B cell (primary cell): ENCODE measurements around the gene KCNC3. TPM values are rescaled to one million over a fixed set of nuclear protein-coding genes. Genes with fewer than 3 reads are reported as not detected.
A peak's percentile ranks its signal among the peaks of the same experiment; 100 is the strongest.
"Not testable (repeated sequence)": the region's sequence is repeated elsewhere in the genome, so short reads cannot be mapped to it uniquely, and the experiment has no call there.

Source experiments
- ATAC-seq: fragments of 200-7000 bp; cut with Tn5 transposase; one replicate; pipeline ENCODE4 v1.10.0; 2021; ENCODE audit warnings: low read depth, mild to moderate bottlenecking, moderate number of reproducible peaks, moderate library complexity
- CTCF ChIA-PET: fragments of 350-600 bp; sonication (Branson Sonifier 250); formaldehyde crosslinking; loops from one replicate; lab custom pipeline; 2021; ENCODE audit warnings: antibody characterized with exemption, inconsistent platforms; lab: Charles Lee
- POLR2A ChIA-PET: fragments of 350-600 bp; sonication (Branson Sonifier 250); formaldehyde crosslinking; loops from one replicate; lab custom pipeline; 2021; ENCODE audit warnings: antibody characterized with exemption; lab: Charles Lee
- DNase-seq: peaks from one replicate; pipeline ENCODE4 v3.0.0; 2013
- H2AFZ ChIP-seq: 2 replicates; pipeline ENCODE4 v1.6.1; 2012; ENCODE audit warnings: mild to moderate bottlenecking, low read depth, low read length; ENCODE audit not compliant: insufficient read depth, poor library complexity, severe bottlenecking
- H3K27ac ChIP-seq, 2 donors: 1 replicate in 1 of 2; 2 replicates in 1 of 2; pipeline ENCODE4 v1.5.1; 2012 to 2013; ENCODE audit warnings: low read length in 2 of 2, mild to moderate bottlenecking in 2 of 2, moderate library complexity in 1 of 2
- H3K27me3 ChIP-seq, 4 experiments: fragments of 200-600 bp in 1 of 4; sonication (generic) in 1 of 4; replicated peaks in 1 of 4; 1 replicate in 2 of 4; 2 replicates in 2 of 4; pipeline versions ENCODE4 v1.6.1 to v1.7.0; 2013 to 2016; ENCODE audit warnings: low read length in 3 of 4, mild to moderate bottlenecking in 2 of 4, mixed read lengths in 1 of 4, moderate library complexity in 1 of 4; ENCODE audit not compliant: insufficient read depth in 4 of 4, control insufficient read depth in 3 of 4; ENCODE audit errors: control extremely low read depth in 1 of 4
- H3K36me3 ChIP-seq, 2 experiments: replicated peaks in 1 of 2; 1 replicate in 1 of 2; 2 replicates in 1 of 2; pipeline versions ENCODE4 v1.6.1 to v1.7.1; 2013; ENCODE audit warnings: low read length in 1 of 2; ENCODE audit not compliant: insufficient read depth in 2 of 2, control insufficient read depth in 1 of 2; ENCODE audit errors: control extremely low read depth in 1 of 2, extremely low read depth in 1 of 2
- H3K4me1 ChIP-seq, 2 donors: fragments of 200-600 bp in 1 of 2; sonication (generic) in 1 of 2; 1 replicate in 1 of 2; 2 replicates in 1 of 2; pipeline versions ENCODE4 v1.5.1 to v1.6.1; 2013 to 2017; ENCODE audit warnings: low read length in 2 of 2; ENCODE audit not compliant: control insufficient read depth in 2 of 2, insufficient read depth in 2 of 2
- H3K4me2 ChIP-seq: replicated peaks from 2 replicates; pipeline ENCODE3; 2012; ENCODE audit warnings: mild to moderate bottlenecking, low read depth, low read length; ENCODE audit not compliant: poor library complexity, severe bottlenecking
- H3K4me3 ChIP-seq, 5 experiments: fragments of 200-600 bp in 1 of 5; sonication (generic) in 1 of 5; 1 replicate in 3 of 5; 2 replicates in 2 of 5; pipeline versions ENCODE4 v1.5.1 to v1.7.0; 2011 to 2016; ENCODE audit warnings: low read length in 4 of 5, mild to moderate bottlenecking in 4 of 5, low read depth in 2 of 5, control low read depth in 1 of 5, moderate library complexity in 1 of 5; ENCODE audit not compliant: insufficient read depth in 1 of 5; ENCODE audit errors: control extremely low read depth in 1 of 5, extremely low read depth in 1 of 5
- H3K79me2 ChIP-seq: fragments of 200-600 bp; sonication (generic); one replicate; pipeline ENCODE4 v1.6.0; 2016; ENCODE audit warnings: low read length; ENCODE audit not compliant: control insufficient read depth, insufficient read depth
- H3K9ac ChIP-seq: fragments of 200-600 bp; sonication (generic); 2 replicates; pipeline ENCODE4 v1.6.1; 2017; ENCODE audit warnings: mild to moderate bottlenecking, low read length, moderate library complexity
- H3K9me3 ChIP-seq, 3 donors: one replicate each; pipeline versions ENCODE4 v1.6.1 to v1.7.1; 2013; ENCODE audit warnings: low read length in 2 of 3; ENCODE audit not compliant: control insufficient read depth in 2 of 3, insufficient read depth in 1 of 3; ENCODE audit errors: control extremely low read depth in 1 of 3
- H4K20me1 ChIP-seq: 2 replicates; pipeline ENCODE4 v1.6.0; 2012; ENCODE audit warnings: mild to moderate bottlenecking, low read length; ENCODE audit not compliant: insufficient read depth, control insufficient read depth, poor library complexity, severe bottlenecking
- H3K27ac Mint-ChIP-seq: one replicate; pipeline ENCODE4 v1.8.0; 2021; ENCODE audit warnings: mixed read lengths
- H3K27me3 Mint-ChIP-seq: one replicate; pipeline ENCODE4 v1.8.0; 2021; ENCODE audit warnings: mixed read lengths
- H3K4me1 Mint-ChIP-seq: one replicate; pipeline ENCODE4 v1.8.0; 2021; ENCODE audit warnings: mixed read lengths
- H3K4me3 Mint-ChIP-seq: one replicate; pipeline ENCODE4 v1.8.0; 2021; ENCODE audit warnings: mixed read lengths
- H3K9me3 Mint-ChIP-seq: one replicate; pipeline ENCODE4 v1.8.0; 2022; ENCODE audit warnings: mixed read lengths; ENCODE audit not compliant: insufficient read depth
- CTCF ChIP-seq: fragments of 200-600 bp; IDR thresholded peaks from one replicate; pipeline ENCODE4 v1.8.0; 2022; ENCODE audit warnings: antibody characterized with exemption, mild to moderate bottlenecking
- EZH2 ChIP-seq: IDR thresholded peaks from 2 replicates; pipeline ENCODE4 v1.6.1; 2012; ENCODE audit warnings: borderline replicate concordance, low read depth, mild to moderate bottlenecking, moderate library complexity, low read length; ENCODE audit not compliant: insufficient read depth, poor library complexity, severe bottlenecking
- WGBS: methylation state at CpG from one replicate; pipeline ENCODE4 v1.1.5; 2013; ENCODE audit warnings: missing lambda C conversion rate; ENCODE audit not compliant: insufficient coverage; 5-methylcytosine and 5-hydroxymethylcytosine counted together
- intact Hi-C: fragments of 100-400 bp; cut with micrococcal nuclease; formaldehyde crosslinking; loops from one replicate; pipeline ENCODE4 v1.10.0; 2022
- polyA plus RNA-seq: library from polyadenylated mRNA; depleted of rRNA; stranded (reverse); fragments of >200 nt; gene quantifications from 2 replicates; pipeline ENCODE4 v1.2.3, GENCODE V29; 2012
- total RNA-seq, 2 donors: library from RNA; stranded (reverse); fragments of 120-200 nt in 1 of 2; gene quantifications; 1 replicate in 1 of 2; 2 replicates in 1 of 2; pipeline versions ENCODE4 v1.2.3 to v1.2.4, GENCODE V29; 2013 to 2022

KCNC3 gene
- total and polyA plus RNA-seq, 2 donors (not counting 1 experiment from before 2014, with no cell fraction given) = 12.3 to 23.0 TPM

- ATAC-seq, H3K4me3 Mint-ChIP-seq, H2AFZ ChIP-seq, H3K4me3 ChIP-seq, H3K9ac ChIP-seq, intact Hi-C loops, DNase-seq, POLR2A ChIA-PET, H3K27me3 Mint-ChIP-seq, H3K9me3 Mint-ChIP-seq, H3K27me3 ChIP-seq: not testable (repeated sequence)
- Histone ChIP-seq H3K36me3 (peaks cover 0 to 66% of the 10 kb centered on the region in 2 experiments), H3K4me1 (peaks cover 71 to 100% of the 10 kb centered on the region in 2 donors), H3K9me3 (peaks cover 0 to 19% (median 0%) of the 10 kb centered on the region in 3 donors), H4K20me1 (peaks cover 87% of the 10 kb centered on the region), H3K4me2 (peak overlapping the region; percentile 6), H3K27ac (peak overlapping the region in 1 of 2 donors; percentile 2), H3K79me2 (peaks cover 72% of the 10 kb centered on the region)
- H3K4me1 Mint-ChIP-seq = peaks cover 90% of the 10 kb centered on the region
- CTCF ChIA-PET = interaction anchor here (0.6 to 5.0 kb wide), 2 partner anchors 21 to 1890 kb away, joined by 3 to 28 read pairs; no protein-coding TSS in a partner anchor
- peak overlapping the region; percentile 71 for H3K27ac Mint-ChIP-seq
- WGBS = no CpG with 5 or more reads among the region's 6 CpGs
Measured at GRCh38 chr19:50337031-50337430, 7.9 kb upstream of the KCNC3 start.

- H3K9me3 Mint-ChIP-seq = no peaks in the 10 kb centered on the region
- intact Hi-C loops = no loop called here
- H3K4me2 ChIP-seq = no peak overlapping the region
- peaks cover 66 to 99% of the 10 kb centered on the region in 2 donors for H3K4me1 ChIP-seq
- peaks cover 57% of the 10 kb centered on the region for H3K79me2 ChIP-seq
- no peaks in the 10 kb centered on the region for H3K27me3 Mint-ChIP-seq
- 86% methylated on average over 11 of the region's 12 CpGs for WGBS
- no peak overlapping the region for H2AFZ ChIP-seq
- TF ChIP-seq CTCF (no peak), EZH2 (no peak)
- CTCF ChIA-PET = interaction anchor here (5.0 kb wide), 1 partner anchor 23 kb away, joined by 28 read pairs; no protein-coding TSS in a partner anchor
- POLR2A ChIA-PET = interaction anchor here (4.2 to 7.1 kb wide), 2 partner anchors 10 to 23 kb away, joined by 33 to 122 read pairs; no protein-coding TSS in a partner anchor
- H3K9ac ChIP-seq = no peak overlapping the region
- peak overlapping the region; percentile 67 for H3K4me3 Mint-ChIP-seq
- ATAC-seq = no peak
- peaks cover 0 to 24% (median 0%) of the 10 kb centered on the region in 3 donors for H3K9me3 ChIP-seq
- H3K4me3 ChIP-seq = no peak overlapping the region
- DNase-seq = no peak
- H3K36me3 ChIP-seq = peaks cover 0 to 60% of the 10 kb centered on the region in 2 experiments
- H3K27ac ChIP-seq = peak overlapping the region in 1 of 2 donors; percentile 76
- H4K20me1 ChIP-seq = peaks cover 73% of the 10 kb centered on the region
- no peaks in the 10 kb centered on the region for H3K27me3 ChIP-seq
- peaks cover 89% of the 10 kb centered on the region for H3K4me1 Mint-ChIP-seq
- peak overlapping the region; percentile 88 for H3K27ac Mint-ChIP-seq
Measured at GRCh38 chr19:50334741-50335421, 5.7 kb upstream of the KCNC3 start.
